H1 (cell line): Measurements from ENCODE around the gene ADH1A. TPM values are rescaled to one million over a fixed set of nuclear protein-coding genes. Genes with fewer than 3 reads are reported as not detected.

Experiments
- CTCF ChIA-PET: fragments of 300-600 bp; sonication (Branson Sonifier 250); formaldehyde crosslinking; loops from one replicate; lab custom pipeline; 2021; ENCODE audit not compliant: partially characterized antibody; lab: Charles Lee
- POLR2A ChIA-PET: fragments of 300-600 bp; sonication (Branson Sonifier 250); formaldehyde crosslinking; loops from one replicate; lab custom pipeline; 2021; ENCODE audit warnings: inconsistent platforms; ENCODE audit not compliant: partially characterized antibody; lab: Charles Lee
- DNase-seq, 2 experiments: peaks; one replicate each; pipeline versions ENCODE4 v3.0.0 to v3.0.0-alpha.2; 2010 to 2022; ENCODE audit warnings: low spot score in 2 of 2, low read depth in 1 of 2, mixed read lengths in 1 of 2
- FAIRE-seq: peaks from 2 replicates; lab custom pipeline; 2011; peaks lifted over from hg19 to GRCh38; lab: Jason Lieb, UNC
- H2AFZ ChIP-seq: 2 replicates; pipeline ENCODE4 v1.8.1; 2012; ENCODE audit warnings: low read length, inconsistent platforms
- H2AK5ac ChIP-seq: 2 replicates; pipeline ENCODE4 v1.6.1; 2013; ENCODE audit warnings: low read depth, low read length
- H2BK120ac ChIP-seq: replicated peaks from 2 replicates; pipeline ENCODE3; 2013; ENCODE audit warnings: low read depth, low read length, inconsistent platforms
- H2BK12ac ChIP-seq: 2 replicates; pipeline ENCODE4 v1.6.1; 2013; ENCODE audit warnings: low read depth, low read length
- H2BK15ac ChIP-seq: 2 replicates; pipeline ENCODE4 v1.6.1; 2013; ENCODE audit warnings: low read length
- H2BK20ac ChIP-seq: 2 replicates; pipeline ENCODE4 v1.6.1; 2013; ENCODE audit warnings: low read length
- H2BK5ac ChIP-seq: 2 replicates; pipeline ENCODE4 v1.6.1; 2013; ENCODE audit warnings: low read depth, low read length
- H3K14ac ChIP-seq: 2 replicates; pipeline ENCODE4 v1.6.1; 2013; ENCODE audit warnings: inconsistent platforms; ENCODE audit not compliant: insufficient read length
- H3K18ac ChIP-seq: 2 replicates; pipeline ENCODE4 v1.6.1; 2013; ENCODE audit warnings: low read length; ENCODE audit errors: extremely low read depth
- H3K23ac ChIP-seq: 2 replicates; pipeline ENCODE4 v1.6.1; 2013; ENCODE audit warnings: inconsistent platforms; ENCODE audit not compliant: insufficient read length
- H3K23me2 ChIP-seq: 2 replicates; pipeline ENCODE4 v1.6.1; 2013; ENCODE audit warnings: low read depth, low read length
- H3K27ac ChIP-seq: 2 replicates; pipeline ENCODE4 v1.6.1; 2011; ENCODE audit warnings: low read depth, low read length, inconsistent platforms
- H3K27me3 ChIP-seq, 4 experiments: replicated peaks in 1 of 4; 1 replicate in 1 of 4; 2 replicates in 3 of 4; pipeline versions ENCODE4 v1.6.1 to v1.8.1; 2011 to 2013; ENCODE audit warnings: low read length in 3 of 4, mild to moderate bottlenecking in 3 of 4, inconsistent platforms in 2 of 4, mixed read lengths in 2 of 4, moderate library complexity in 1 of 4; ENCODE audit not compliant: control insufficient read depth in 3 of 4, insufficient read depth in 3 of 4; ENCODE audit errors: extremely low read depth in 1 of 4
- H3K36me3 ChIP-seq, 4 experiments: 2 replicates each; pipeline versions ENCODE4 v1.6.1 to v1.8.1; 2011 to 2013; ENCODE audit warnings: mild to moderate bottlenecking in 4 of 4, low read length in 3 of 4, moderate library complexity in 2 of 4, control low read depth in 1 of 4, inconsistent platforms in 1 of 4; ENCODE audit not compliant: insufficient read depth in 4 of 4, control insufficient read depth in 2 of 4
- H3K4ac ChIP-seq: replicated peaks from 2 replicates; pipeline ENCODE3; 2013; ENCODE audit warnings: low read length, low read depth, mixed read lengths, inconsistent platforms; ENCODE audit not compliant: insufficient read length
- H3K4me1 ChIP-seq, 4 experiments: replicated peaks in 1 of 4; 1 replicate in 1 of 4; 2 replicates in 3 of 4; pipeline versions ENCODE4 v1.6.1 to v1.8.1; 2011 to 2013; ENCODE audit warnings: low read length in 3 of 4, inconsistent platforms in 2 of 4, mixed read lengths in 1 of 4; ENCODE audit not compliant: insufficient read depth in 4 of 4, control insufficient read depth in 3 of 4
- H3K4me2 ChIP-seq, 2 experiments: 2 replicates each; pipeline versions ENCODE4 v1.6.1 to v1.8.1; 2011 to 2013; ENCODE audit warnings: low read depth in 2 of 2, low read length in 2 of 2, control low read depth in 1 of 2, inconsistent platforms in 1 of 2, mild to moderate bottlenecking in 1 of 2; ENCODE audit not compliant: insufficient read depth in 1 of 2
- H3K4me3 ChIP-seq, 4 experiments: fragments of 200-600, 300-600 bp in 1 of 4; sonication (generic), shearing (Covaris generic), sonication (Bioruptor Twin) in 1 of 4; 2 replicates each; pipeline versions ENCODE4 v1.5.1 to v1.8.1; 2011 to 2016; ENCODE audit warnings: low read length in 4 of 4, low read depth in 3 of 4, control low read depth in 2 of 4, inconsistent platforms in 2 of 4, mild to moderate bottlenecking in 2 of 4, mixed read lengths in 1 of 4, moderate library complexity in 1 of 4; ENCODE audit not compliant: insufficient read depth in 2 of 4; ENCODE audit errors: extremely low read depth in 1 of 4
- H3K56ac ChIP-seq: replicated peaks from 2 replicates; pipeline ENCODE3; 2013; ENCODE audit warnings: low read depth, mild to moderate bottlenecking, mixed read lengths, low read length, inconsistent platforms; ENCODE audit not compliant: insufficient read length
- H3K79me1 ChIP-seq: 2 replicates; pipeline ENCODE4 v1.6.1; 2013; ENCODE audit warnings: low read depth, low read length, control low read depth
- H3K79me2 ChIP-seq, 2 experiments: 2 replicates each; pipeline versions ENCODE4 v1.6.1 to v1.8.1; 2012 to 2013; ENCODE audit warnings: low read length in 2 of 2, mild to moderate bottlenecking in 2 of 2, inconsistent platforms in 1 of 2; ENCODE audit not compliant: insufficient read depth in 2 of 2, control insufficient read depth in 1 of 2
- H3K9ac ChIP-seq, 4 experiments: replicated peaks in 1 of 4; 1 replicate in 1 of 4; 2 replicates in 3 of 4; pipeline versions ENCODE4 v1.6.1 to v1.8.1; 2011 to 2013; ENCODE audit warnings: low read depth in 3 of 4, low read length in 3 of 4, control low read depth in 2 of 4, mild to moderate bottlenecking in 2 of 4, moderate library complexity in 2 of 4, inconsistent platforms in 1 of 4; ENCODE audit errors: extremely low read depth in 1 of 4
- H3K9me3 ChIP-seq, 2 experiments: 2 replicates each; pipeline versions ENCODE4 v1.6.1 to v1.8.1; 2012 to 2013; ENCODE audit warnings: mild to moderate bottlenecking in 2 of 2, moderate library complexity in 2 of 2, control low read depth in 1 of 2, inconsistent platforms in 1 of 2, low read depth in 1 of 2, low read length in 1 of 2, mixed read lengths in 1 of 2; ENCODE audit not compliant: insufficient read depth in 2 of 2
- H4K20me1 ChIP-seq, 2 experiments: replicated peaks in 1 of 2; 2 replicates each; pipeline versions ENCODE3 to v1.8.1; 2011 to 2013; ENCODE audit warnings: inconsistent platforms in 2 of 2, low read length in 2 of 2, mild to moderate bottlenecking in 1 of 2; ENCODE audit not compliant: insufficient read depth in 2 of 2, control insufficient read depth in 1 of 2
- H4K5ac ChIP-seq: 2 replicates; pipeline ENCODE4 v1.6.1; 2013; ENCODE audit warnings: low read length, low read depth, mixed read lengths, inconsistent platforms; ENCODE audit not compliant: insufficient read length
- H4K8ac ChIP-seq: 2 replicates; pipeline ENCODE4 v1.8.0; 2013; ENCODE audit warnings: mild to moderate bottlenecking, moderate library complexity, low read length, inconsistent platforms; ENCODE audit not compliant: insufficient read depth; ENCODE audit errors: extremely low read depth
- H4K91ac ChIP-seq: replicated peaks from 2 replicates; pipeline ENCODE3; 2013; ENCODE audit warnings: low read length, mixed read lengths, inconsistent platforms; ENCODE audit not compliant: insufficient read length
- EZH2 ChIP-seq: fragments of 200-600 bp; sonication (generic); IDR thresholded peaks from 2 replicates; pipeline ENCODE4 v1.7.1; 2012; ENCODE audit warnings: low read depth, mild to moderate bottlenecking, moderate library complexity, low read length, inconsistent platforms; ENCODE audit not compliant: severe bottlenecking
- WGBS, 2 experiments: shearing (Covaris generic) in 1 of 2; methylation state at CpG; one replicate each; pipeline versions ENCODE4 v1.1.6 to v1.1.7; 2013 to 2015; ENCODE audit warnings: low lambda C conversion rate in 2 of 2, mixed read lengths in 2 of 2, inconsistent platforms in 1 of 2, low coverage in 1 of 2, missing lambda C conversion rate in 1 of 2; ENCODE audit not compliant: insufficient replicate concordance in 2 of 2, insufficient coverage in 1 of 2, insufficient read length in 1 of 2; ENCODE audit errors: extremely low coverage in 1 of 2, missing lambda C conversion rate in 1 of 2; 5-methylcytosine and 5-hydroxymethylcytosine counted together
- polyA plus RNA-seq, 7 experiments: library from polyadenylated mRNA; depleted of rRNA in 3 of 7; stranded (reverse) in 5 of 7; unstranded in 2 of 7; fragments of >200 nt in 5 of 7; fragments of 200-250 nt in 2 of 7; gene quantifications; 1 replicate in 5 of 7; 2 replicates in 1 of 7; 4 replicates in 1 of 7; pipeline versions ENCODE4 v1.2.1 to v1.2.3, GENCODE V29; 2011 to 2013; ENCODE audit warnings: missing spikeins in 2 of 7, mixed read lengths in 2 of 7
- total RNA-seq: library from RNA; stranded (reverse); fragmentation: NEBNext Ultra II Directional; extraction: Animal tissue kit (Norgen Biotek cat#: 25700); gene quantifications from 2 replicates; pipeline ENCODE4 v1.2.1, GENCODE V29; 2021

The ADH1A gene
- total and polyA plus RNA-seq, 2 of the 8 experiments (the other 6 are each of a cell fraction or from before 2014, with no cell fraction given) = not detected

GRCh38 chr4:99300934-99301333, 10.1 kb upstream of the ADH1A start:
- H4K8ac ChIP-seq = no peak overlapping the region
- H3K79me2 ChIP-seq = no peaks in the 10 kb centered on the region
- H3K18ac ChIP-seq = no peak overlapping the region
- H3K14ac ChIP-seq = no peak overlapping the region
- no peaks in the 10 kb centered on the region for H3K36me3 ChIP-seq
- H3K27me3 ChIP-seq = no peaks in the 10 kb centered on the region
- H4K20me1 ChIP-seq = no peaks in the 10 kb centered on the region
- H3K4me1 ChIP-seq = no peaks in the 10 kb centered on the region
- H3K79me1 ChIP-seq = no peaks in the 10 kb centered on the region
- no peak overlapping the region for H3K9ac ChIP-seq
- DNase-seq (no peak), FAIRE-seq (no peak)
- no peak overlapping the region for H3K4me3 ChIP-seq
- ChIA-PET POLR2A (no interaction called here), CTCF (no interaction called here)
- no peak overlapping the region for H2AFZ ChIP-seq
- no peak overlapping the region for H2AK5ac ChIP-seq
- no peak overlapping the region for H3K56ac ChIP-seq
- no peak overlapping the region for H2BK12ac ChIP-seq
- H2BK5ac ChIP-seq = no peak overlapping the region
- no peaks in the 10 kb centered on the region; the same call in 1 of the 2 replicates for H3K23me2 ChIP-seq
- 93% methylated on average over 4 of the region's 4 CpGs; no CpG with 5 or more reads in 1 of the 2 experiments for WGBS, 2 experiments
- H3K23ac ChIP-seq = no peak overlapping the region
- no peak for TF ChIP-seq EZH2
- no peak overlapping the region for H4K91ac ChIP-seq
- no peak overlapping the region for H3K4me2 ChIP-seq
- H2BK120ac ChIP-seq = no peak overlapping the region
- H3K27ac ChIP-seq = no peak overlapping the region
- no peak overlapping the region for H2BK15ac ChIP-seq
- no peak overlapping the region for H4K5ac ChIP-seq
- H3K4ac ChIP-seq = no peak overlapping the region
- H2BK20ac ChIP-seq = no peak overlapping the region
- H3K9me3 ChIP-seq = no peaks in the 10 kb centered on the region
